PC-9 (cell line): Measurements from ENCODE around the gene SP6.

Experiments
- EZH2 ChIP-seq: fragments of 200-600 bp; sonication (generic); IDR thresholded peaks from 2 replicates; pipeline ENCODE4 v1.8.0; 2017; ENCODE audit warnings: antibody characterized with exemption, low read depth
- TF ChIP-seq, protein P1 (sequence below): fragments of 200-600 bp; sonication (generic); conservative IDR thresholded peaks from 2 replicates; pipeline ENCODE4 v1.6.1; 2017; ENCODE audit warnings: mixed run types, antibody characterized with exemption, mild to moderate bottlenecking, moderate library complexity

DNA sequence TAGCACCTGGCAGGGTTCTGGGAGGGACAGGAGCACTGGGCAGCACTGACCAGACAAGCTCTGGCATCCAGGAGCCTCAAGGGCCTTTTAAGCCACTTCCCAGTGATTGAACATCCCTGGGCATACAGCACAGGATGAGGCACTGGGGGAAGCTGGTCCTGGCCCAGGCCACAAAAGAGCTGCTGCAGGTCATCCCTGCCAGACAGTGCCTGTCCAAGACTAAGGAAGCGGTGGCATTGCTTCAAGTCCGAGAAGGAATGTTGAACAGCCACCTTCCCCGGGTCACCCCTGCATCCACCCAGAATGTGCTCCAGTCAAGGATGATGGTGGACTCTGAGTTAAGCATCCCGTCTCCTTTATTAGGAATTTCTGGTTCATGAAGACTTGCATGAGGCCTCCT is 28.2 kb downstream of the SP6 start:
- TF ChIP-seq, protein P1, sequence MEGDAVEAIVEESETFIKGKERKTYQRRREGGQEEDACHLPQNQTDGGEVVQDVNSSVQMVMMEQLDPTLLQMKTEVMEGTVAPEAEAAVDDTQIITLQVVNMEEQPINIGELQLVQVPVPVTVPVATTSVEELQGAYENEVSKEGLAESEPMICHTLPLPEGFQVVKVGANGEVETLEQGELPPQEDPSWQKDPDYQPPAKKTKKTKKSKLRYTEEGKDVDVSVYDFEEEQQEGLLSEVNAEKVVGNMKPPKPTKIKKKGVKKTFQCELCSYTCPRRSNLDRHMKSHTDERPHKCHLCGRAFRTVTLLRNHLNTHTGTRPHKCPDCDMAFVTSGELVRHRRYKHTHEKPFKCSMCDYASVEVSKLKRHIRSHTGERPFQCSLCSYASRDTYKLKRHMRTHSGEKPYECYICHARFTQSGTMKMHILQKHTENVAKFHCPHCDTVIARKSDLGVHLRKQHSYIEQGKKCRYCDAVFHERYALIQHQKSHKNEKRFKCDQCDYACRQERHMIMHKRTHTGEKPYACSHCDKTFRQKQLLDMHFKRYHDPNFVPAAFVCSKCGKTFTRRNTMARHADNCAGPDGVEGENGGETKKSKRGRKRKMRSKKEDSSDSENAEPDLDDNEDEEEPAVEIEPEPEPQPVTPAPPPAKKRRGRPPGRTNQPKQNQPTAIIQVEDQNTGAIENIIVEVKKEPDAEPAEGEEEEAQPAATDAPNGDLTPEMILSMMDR = no peak
- TF ChIP-seq EZH2 = no peak
